ENCODE results near the gene COPS4. TPM values are rescaled to one million over a fixed set of nuclear protein-coding genes. Genes with fewer than 3 reads are reported as not detected.

Gene COPS4
- total and polyA plus RNA-seq, 10 of the 15 experiments (the other 5 are each of a cell fraction or from before 2014, with no cell fraction given) = 34.2 to 159 (median 66.7) TPM

- ChIA-PET SMC1A (ENCODE audit: uncharacterized antibody, unreplicated experiment) (interaction anchor here (1.0 to 2.0 kb wide), 3 partner anchors 9 to 165 kb away, joined by 3 to 11 read pairs (median 6); no protein-coding TSS in a partner anchor), RAD21 (ENCODE audit: unreplicated experiment) (no interaction called here), POLR2A (interaction anchor here (0.7 kb wide), 1 partner anchor 15 kb away, joined by 4 read pairs; no protein-coding TSS in a partner anchor), CTCF (interaction anchor here (1.6 kb wide), 1 partner anchor 192 kb away, joined by 4 read pairs; no protein-coding TSS in a partner anchor)
- Histone ChIP-seq H3K9me3 (replicated peaks; ENCODE audit: control insufficient read depth, insufficient read depth, low read length) (no peaks in the 10 kb centered on the region; the same call in 2 of the 3 replicates), H3K36me3 (ENCODE audit: control insufficient read depth in 2 of 2, insufficient read depth in 2 of 2, low read length in 1 of 2) (peaks cover 12 to 26% of the 10 kb centered on the region in 2 experiments), H4K20me1 (ENCODE audit: control insufficient read depth, insufficient read depth) (no peaks in the 10 kb centered on the region), H3K4me1 (ENCODE audit: control insufficient read depth, insufficient read depth, low read length) (no peaks in the 10 kb centered on the region), H3K9ac (ENCODE audit: control insufficient read depth, insufficient read depth, low read length) (no peak overlapping the region), H3K27ac (ENCODE audit: control insufficient read depth, insufficient read depth) (no peak overlapping the region), H3K27me3 (replicated peaks in 1 of 2; ENCODE audit: control insufficient read depth in 2 of 2, insufficient read depth in 2 of 2, low read length in 1 of 2) (no peaks in the 10 kb centered on the region), H3K4me2 (ENCODE audit: control insufficient read depth, insufficient read depth) (no peak overlapping the region), H3K79me2 (ENCODE audit: control insufficient read depth, insufficient read depth, low read length) (no peaks in the 10 kb centered on the region), H2AFZ (ENCODE audit: control insufficient read depth, low read depth, low read length) (no peak overlapping the region), H3K4me3 (no peak overlapping the region)
- no peak for DNase-seq (ENCODE audit: low read depth, low spot score)
- no peak for FAIRE-seq
- BruUV-seq (replicated peaks) = no TSS peak
- in situ Hi-C loops (cut with MboI) = no loop called here
- TF ChIP-seq E4F1 (IDR thresholded peaks at IDR 0.05; ENCODE audit: borderline replicate concordance, partially characterized antibody) (no peak), STAT1 (conservative IDR thresholded peaks at IDR 0.05) (no peak), POLR2AphosphoS5 (IDR thresholded peaks at IDR 0.05; ENCODE audit: low read length) (0 out of 2 replicates have a peak, but pooled peaks have one; percentile 21)
- intact Hi-C loops (cut with micrococcal nuclease; ENCODE audit: unreplicated experiment) = no loop called here
- WGBS (ENCODE audit: insufficient coverage, insufficient replicate concordance, low lambda C conversion rate, missing lambda C conversion rate) = 97% methylated on average over 2 of the region's 2 CpGs
- ATAC-seq = no peak
Measured at GRCh38 chr4:83089410-83090157, 54.6 kb downstream of the COPS4 start.

Data from GM12878 (cell line).